ENCODE measurements around the gene SPTBN2. TPM values are rescaled to one million over a fixed set of nuclear protein-coding genes. Genes with fewer than 3 reads are reported as not detected.

Gene SPTBN2
- total RNA-seq, 1 donor from 2014 or later = 3.0 TPM

DNA sequence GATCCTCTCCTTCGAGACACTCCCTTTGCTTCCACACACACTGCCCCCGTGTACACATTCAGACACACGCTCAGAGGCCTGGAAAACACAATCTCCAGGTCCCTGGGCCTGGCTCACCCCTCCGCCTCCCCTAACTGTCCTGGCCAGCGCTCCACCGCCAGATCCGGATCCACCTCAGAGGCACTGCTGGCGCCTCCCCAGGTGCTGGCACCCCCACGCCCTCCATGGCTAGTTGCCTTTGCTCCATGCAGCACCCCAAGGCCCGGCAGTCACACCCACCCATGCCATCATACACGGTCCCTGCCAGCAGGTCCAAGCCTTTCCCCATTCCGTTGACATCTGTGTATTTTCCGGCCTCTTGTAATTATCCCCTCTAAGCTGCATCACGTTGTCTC, 11.1 kb downstream of the SPTBN2 start:
- Mint-ChIP-seq H3K36me3 (ENCODE audit: low read depth) (no peaks in the 10 kb centered on the region), H3K4me1 (no peaks in the 10 kb centered on the region), H3K27ac (no peak overlapping the region), H3K4me3 (no peak overlapping the region), H3K27me3 (peaks cover 21% of the 10 kb centered on the region), H3K9me3 (no peaks in the 10 kb centered on the region)
- ATAC-seq (ENCODE audit: low read depth) = no peak
- ChIA-PET CTCF (no interaction called here), POLR2A (no interaction called here)
- no peak for TF ChIP-seq CTCF (IDR thresholded peaks at IDR 0.05)
- intact Hi-C loops (cut with micrococcal nuclease) = no loop called here
- DNase-seq = no peak

DNA sequence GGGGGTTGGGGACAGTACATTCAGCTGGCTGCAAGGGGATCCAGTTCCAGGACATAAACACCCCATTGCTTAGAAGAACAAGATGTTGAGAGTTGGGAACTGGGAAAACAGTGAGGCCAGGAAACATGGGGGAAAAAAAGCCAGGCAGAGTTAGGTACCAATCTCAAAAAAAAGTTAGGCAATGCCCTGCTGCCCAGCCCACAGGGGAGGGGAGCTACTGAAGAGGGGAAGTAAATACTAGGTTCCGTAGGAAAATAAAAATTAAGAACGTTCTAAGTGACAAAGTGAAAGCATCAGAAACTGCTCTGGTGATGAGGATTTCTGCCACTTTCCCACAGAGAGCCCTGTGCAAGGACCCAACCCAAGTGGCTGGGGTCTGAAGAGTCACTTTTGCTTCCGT, 12.0 kb downstream of the SPTBN2 start:
- Mint-ChIP-seq H3K4me1 (no peaks in the 10 kb centered on the region), H3K4me3 (no peak overlapping the region), H3K27me3 (peaks cover 19% of the 10 kb centered on the region), H3K36me3 (ENCODE audit: low read depth) (no peaks in the 10 kb centered on the region), H3K9me3 (no peaks in the 10 kb centered on the region), H3K27ac (no peak overlapping the region)
- no peak for TF ChIP-seq CTCF (IDR thresholded peaks at IDR 0.05)
- CTCF ChIA-PET = no interaction called here
- ATAC-seq (ENCODE audit: low read depth) = no peak
- DNase-seq = no peak
- POLR2A ChIA-PET = no interaction called here
- intact Hi-C loops (cut with micrococcal nuclease) = no loop called here

GRCh38 chr11:66715346-66716085, 13.5 kb downstream of the SPTBN2 start:
- H3K4me1 Mint-ChIP-seq = no peaks in the 10 kb centered on the region
- no peak for DNase-seq
- H3K4me3 Mint-ChIP-seq = no peak overlapping the region
- CTCF ChIA-PET = no interaction called here
- no peak for ATAC-seq (ENCODE audit: low read depth)
- no peaks in the 10 kb centered on the region for H3K9me3 Mint-ChIP-seq
- POLR2A ChIA-PET = interaction anchor here (0.5 kb wide), 1 partner anchor 59 kb away, joined by 4 read pairs; no protein-coding TSS in a partner anchor
- no peak for TF ChIP-seq CTCF (IDR thresholded peaks at IDR 0.05)
- peaks cover 17% of the 10 kb centered on the region for H3K27me3 Mint-ChIP-seq
- H3K36me3 Mint-ChIP-seq (ENCODE audit: low read depth) = no peaks in the 10 kb centered on the region
- H3K27ac Mint-ChIP-seq = no peak overlapping the region
- intact Hi-C loops (cut with micrococcal nuclease) = no loop called here

DNA sequence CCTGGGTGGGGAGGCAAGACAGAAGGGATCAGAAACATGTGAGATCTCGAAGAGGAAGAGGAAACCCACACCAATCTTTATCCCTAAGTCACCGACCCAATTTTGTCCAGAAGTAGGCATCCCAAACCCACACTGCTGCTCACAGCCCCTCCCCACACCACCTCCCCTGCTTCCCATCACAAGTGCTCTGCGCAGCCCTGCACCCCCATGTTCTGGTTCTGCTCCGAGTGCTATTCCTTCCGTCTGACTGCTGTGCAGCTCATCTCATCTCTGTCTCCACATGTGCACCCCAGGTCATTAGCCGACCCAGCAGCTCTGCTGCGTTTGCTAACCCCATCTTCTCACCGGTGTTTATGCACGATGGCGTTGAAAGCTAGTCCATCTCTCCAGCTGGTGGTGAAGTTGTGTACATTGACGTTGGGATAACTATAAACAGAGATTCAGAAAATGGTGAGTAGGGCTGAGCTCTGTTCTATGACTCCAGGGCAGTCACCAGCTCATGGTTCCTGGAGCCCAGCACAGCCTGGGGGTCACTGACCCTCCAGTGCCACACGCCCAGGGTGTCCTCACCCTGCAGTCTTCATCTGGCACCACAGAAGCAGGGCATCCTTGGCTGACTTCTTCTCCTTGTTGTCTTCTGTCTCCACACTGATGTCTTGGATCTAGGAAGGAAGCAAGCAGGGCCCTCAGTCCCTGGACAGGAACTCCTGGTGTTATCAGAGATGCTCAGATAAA, 15.1 kb downstream of the SPTBN2 start:
- ChIA-PET CTCF (no interaction called here), POLR2A (no interaction called here)
- ATAC-seq (ENCODE audit: low read depth) (no peak), DNase-seq (no peak)
- H3K4me1 Mint-ChIP-seq = no peaks in the 10 kb centered on the region
- H3K27ac Mint-ChIP-seq = no peak overlapping the region
- no peaks in the 10 kb centered on the region for H3K36me3 Mint-ChIP-seq (ENCODE audit: low read depth)
- intact Hi-C loops (cut with micrococcal nuclease) = no loop called here
- H3K9me3 Mint-ChIP-seq = no peaks in the 10 kb centered on the region
- TF ChIP-seq CTCF (IDR thresholded peaks at IDR 0.05) = no peak
- H3K4me3 Mint-ChIP-seq = no peak overlapping the region
- peaks cover 14% of the 10 kb centered on the region for H3K27me3 Mint-ChIP-seq

DNA sequence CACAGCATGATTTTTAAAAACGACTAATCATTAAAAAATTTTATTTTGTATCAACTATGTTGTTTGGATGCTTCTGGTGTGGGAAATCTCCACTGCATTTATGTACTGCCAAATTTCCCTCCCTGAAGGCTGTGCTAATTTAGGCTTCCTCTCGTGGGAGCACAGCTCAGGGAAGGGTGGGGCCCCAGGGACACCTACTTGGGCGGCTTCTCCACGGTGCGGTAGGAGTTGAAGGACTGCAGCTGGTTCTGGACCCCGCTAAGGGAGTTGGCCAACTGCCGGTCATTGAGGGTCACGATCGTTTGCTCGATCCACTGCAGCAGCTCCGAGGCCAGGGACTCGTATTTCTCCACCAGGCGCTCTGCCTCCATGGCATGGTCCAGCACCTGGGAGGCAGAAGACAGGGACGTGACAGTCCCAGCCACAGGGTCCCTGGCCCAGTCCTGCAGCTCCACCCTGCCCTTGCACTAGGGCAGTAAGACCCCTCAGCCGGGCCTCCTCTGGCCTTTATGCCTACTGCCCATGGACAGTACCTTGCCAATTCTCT, 18.6 kb downstream of the SPTBN2 start:
- ChIA-PET CTCF (no interaction called here), POLR2A (interaction anchor here (0.5 kb wide), 1 partner anchor 129 kb away, joined by 3 read pairs; no protein-coding TSS in a partner anchor)

More for the DNA sequence above, 18.6 kb downstream of the SPTBN2 start:
- no peaks in the 10 kb centered on the region for H3K9me3 Mint-ChIP-seq
- no peak overlapping the region for H3K27ac Mint-ChIP-seq
- H3K4me1 Mint-ChIP-seq = no peaks in the 10 kb centered on the region
- no peak for TF ChIP-seq CTCF (IDR thresholded peaks at IDR 0.05)
- no peaks in the 10 kb centered on the region for H3K36me3 Mint-ChIP-seq (ENCODE audit: low read depth)
- peaks cover 7% of the 10 kb centered on the region for H3K27me3 Mint-ChIP-seq
- DNase-seq (no peak), ATAC-seq (ENCODE audit: low read depth) (no peak)
- no peak overlapping the region for H3K4me3 Mint-ChIP-seq
- intact Hi-C loops (cut with micrococcal nuclease) = no loop called here
